ENCODE results near the gene NOC4L.

- no peak for TF ChIP-seq CTCF (optimal IDR thresholded peaks at IDR 0.05 in 1 of 3, IDR thresholded peaks at IDR 0.05 in 1 of 3, conservative IDR thresholded peaks at IDR 0.05 in 1 of 3; ENCODE audit: extremely low read depth in 1 of 3, insufficient read depth in 2 of 3, low read length in 3 of 3)
- TF ChIP-seq EZH2 (IDR thresholded peaks at IDR 0.05; ENCODE audit: low read length), result no peak
These were observed 6.7 kb upstream of the NOC4L start for GRCh38 chr12:132137483-132138125.

Data from keratinocyte (primary cell).